ENCODE results near the gene KRT6A.

Gene KRT6A

GRCh38 chr12:52493172-52493571 lies at the start of gene KRT6A:
Gene KRT6A, minus strand, starts transcription at chr12:52493257. Its CDS starts 69 bp downstream, at chr12:52493188.
- no peak for DNase-seq

GRCh38 chr12:52542157-52542556 lies 49.1 kb upstream of the KRT6A start:
- no peak for DNase-seq

GRCh38 chr12:52541709-52542108 lies 48.7 kb upstream of the KRT6A start:
- DNase-seq, result no peak

- no peak for DNase-seq
Observed at GRCh38 chr12:52540531-52540930, 47.5 kb upstream of the KRT6A start.

GRCh38 chr12:52539821-52540173 lies 46.7 kb upstream of the KRT6A start:
- no peak for DNase-seq

- DNase-seq, result peak; percentile 69
Observed at GRCh38 chr12:52539083-52539820, 46.2 kb upstream of the KRT6A start.

GRCh38 chr12:52537101-52537500 lies 44.0 kb upstream of the KRT6A start:
- DNase-seq, result no peak

- no peak for DNase-seq
Observed at GRCh38 chr12:52535574-52535973, 42.5 kb upstream of the KRT6A start.

- DNase-seq, result no peak
Observed at GRCh38 chr12:52534482-52534881, 41.4 kb upstream of the KRT6A start.

- no peak for DNase-seq
Observed at GRCh38 chr12:52533686-52534470, 40.8 kb upstream of the KRT6A start.

GRCh38 chr12:52532636-52533035 lies 39.6 kb upstream of the KRT6A start:
- no peak for DNase-seq

GRCh38 chr12:52531566-52532300 lies 38.7 kb upstream of the KRT6A start:
- DNase-seq, result no peak

GRCh38 chr12:52530905-52531304 lies 37.8 kb upstream of the KRT6A start:
- DNase-seq, result no peak

- no peak for DNase-seq
Observed at GRCh38 chr12:52530366-52530765, 37.3 kb upstream of the KRT6A start.

GRCh38 chr12:52529846-52530245 lies 36.8 kb upstream of the KRT6A start:
- no peak for DNase-seq

- no peak for DNase-seq
Observed at GRCh38 chr12:52529417-52529816, 36.4 kb upstream of the KRT6A start.

- DNase-seq, result no peak
Observed at GRCh38 chr12:52528641-52529143, 35.6 kb upstream of the KRT6A start.

GRCh38 chr12:52527121-52527800 lies 34.2 kb upstream of the KRT6A start:
- DNase-seq, result no peak

- DNase-seq, result no peak
Observed at GRCh38 chr12:52526511-52526951, 33.5 kb upstream of the KRT6A start.

GRCh38 chr12:52525661-52526499 lies 32.8 kb upstream of the KRT6A start:
- DNase-seq, result no peak

- no peak for DNase-seq
Observed at GRCh38 chr12:52524898-52525591, 32.0 kb upstream of the KRT6A start.

All from NCI-H1092 (cell line).